Effector memory CD4-positive, alpha-beta T cell (primary cell): ENCODE data around the gene MICAL3.

Experiments
- DNase-seq, 3 donors: peaks; one replicate each; pipeline ENCODE4 v3.0.0-alpha.2; 2020
- H3K27ac ChIP-seq: 2 replicates; pipeline ENCODE4 v1.7.0; 2013; ENCODE audit warnings: mild to moderate bottlenecking, low read length, moderate library complexity; ENCODE audit not compliant: insufficient read depth, poor library complexity, severe bottlenecking
- H3K27me3 ChIP-seq: replicated peaks from 2 replicates; pipeline ENCODE4 v1.7.0; 2013; ENCODE audit warnings: mild to moderate bottlenecking, low read length; ENCODE audit not compliant: insufficient read depth, control insufficient read depth, poor library complexity, severe bottlenecking
- H3K36me3 ChIP-seq: 2 replicates; pipeline ENCODE4 v1.7.0; 2013; ENCODE audit warnings: mild to moderate bottlenecking, low read length, moderate library complexity; ENCODE audit not compliant: control insufficient read depth, insufficient read depth
- H3K4me1 ChIP-seq: 2 replicates; pipeline ENCODE4 v1.7.0; 2013; ENCODE audit warnings: low read length, mild to moderate bottlenecking; ENCODE audit not compliant: control insufficient read depth, insufficient read depth, poor library complexity, severe bottlenecking
- H3K4me3 ChIP-seq: 2 replicates; pipeline ENCODE4 v1.7.0; 2013; ENCODE audit warnings: low read length, low read depth, mild to moderate bottlenecking; ENCODE audit not compliant: insufficient read depth, poor library complexity, severe bottlenecking
- H3K9me3 ChIP-seq: 2 replicates; pipeline ENCODE4 v1.7.0; 2013; ENCODE audit warnings: mild to moderate bottlenecking, low read length, moderate library complexity; ENCODE audit not compliant: control insufficient read depth

The MICAL3 gene

DNA sequence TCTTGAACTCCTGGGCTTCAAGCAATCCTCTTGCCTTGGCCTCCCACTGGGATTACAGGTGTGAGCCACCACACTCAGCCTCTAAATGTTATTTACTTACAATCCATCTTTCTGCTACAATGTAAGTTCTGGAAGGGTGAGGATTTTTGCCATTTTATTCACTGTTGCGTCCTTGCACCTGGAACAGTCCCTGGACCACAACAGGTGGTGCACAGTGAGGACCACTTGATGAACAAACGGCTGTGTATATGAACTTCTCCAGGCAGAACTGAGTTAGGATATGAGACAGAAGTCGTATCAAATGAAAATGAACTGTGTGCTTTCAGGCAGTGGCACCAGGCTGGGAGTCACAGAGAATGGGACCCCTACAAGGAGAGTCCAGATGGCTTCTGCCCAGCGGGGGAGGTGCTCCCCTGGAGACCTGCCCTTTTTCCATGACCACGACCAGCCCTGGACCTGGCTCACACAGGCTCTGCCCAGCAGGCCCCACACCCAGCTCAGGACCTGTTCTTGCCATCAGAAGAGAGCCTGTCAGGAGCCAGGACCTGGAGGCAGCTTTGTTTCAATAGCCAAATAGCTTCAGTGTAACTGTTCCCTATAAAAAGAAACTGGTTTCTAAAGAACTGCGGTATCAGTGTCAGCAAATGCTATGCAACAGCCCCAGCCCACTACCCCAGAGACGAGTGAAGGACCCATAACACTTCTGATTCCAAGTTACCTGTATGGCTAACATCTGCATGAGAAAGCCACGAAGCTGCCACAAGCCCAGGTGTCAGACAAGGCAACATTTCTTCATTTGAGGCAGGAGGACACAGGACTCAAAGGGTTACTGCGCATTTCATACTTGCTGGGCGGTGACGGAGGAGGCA lies 104.9 kb downstream of the MICAL3 start:
- Histone ChIP-seq H3K36me3 (no peaks in the 10 kb centered on the region), H3K4me3 (no peak overlapping the region), H3K27ac (no peak overlapping the region)

DNA sequence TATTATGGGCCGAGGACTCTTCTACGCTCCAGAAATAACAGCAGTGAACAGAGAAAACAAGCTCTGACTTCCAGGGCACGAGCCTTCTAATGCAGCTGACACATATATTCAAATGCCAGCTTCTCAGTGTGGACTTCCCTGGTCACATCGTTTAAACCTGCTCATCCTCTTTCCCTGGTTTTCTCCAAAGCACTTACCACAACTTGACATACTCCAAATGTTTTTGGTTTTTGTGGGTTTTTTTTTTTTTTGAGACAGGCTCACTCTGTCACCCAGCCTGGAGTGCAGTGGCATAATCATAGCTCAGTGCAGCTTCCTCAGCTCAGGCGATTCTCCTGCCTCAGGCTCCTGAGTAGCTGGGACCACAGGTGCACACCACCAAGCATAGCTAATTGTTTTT lies 105.5 kb downstream of the MICAL3 start:
- H3K27me3 ChIP-seq = no peaks in the 10 kb centered on the region
- no peaks in the 10 kb centered on the region for H3K9me3 ChIP-seq
- H3K4me3 ChIP-seq = no peak overlapping the region
- no peak overlapping the region for H3K27ac ChIP-seq
- no peaks in the 10 kb centered on the region for H3K36me3 ChIP-seq
- peaks cover 4% of the 10 kb centered on the region for H3K4me1 ChIP-seq
- DNase-seq = no peak

More for the DNA sequence above, 104.9 kb downstream of the MICAL3 start:
- Histone ChIP-seq H3K9me3 (no peaks in the 10 kb centered on the region), H3K27me3 (no peaks in the 10 kb centered on the region), H3K4me1 (peaks cover 4% of the 10 kb centered on the region)
- DNase-seq = no peak

DNA sequence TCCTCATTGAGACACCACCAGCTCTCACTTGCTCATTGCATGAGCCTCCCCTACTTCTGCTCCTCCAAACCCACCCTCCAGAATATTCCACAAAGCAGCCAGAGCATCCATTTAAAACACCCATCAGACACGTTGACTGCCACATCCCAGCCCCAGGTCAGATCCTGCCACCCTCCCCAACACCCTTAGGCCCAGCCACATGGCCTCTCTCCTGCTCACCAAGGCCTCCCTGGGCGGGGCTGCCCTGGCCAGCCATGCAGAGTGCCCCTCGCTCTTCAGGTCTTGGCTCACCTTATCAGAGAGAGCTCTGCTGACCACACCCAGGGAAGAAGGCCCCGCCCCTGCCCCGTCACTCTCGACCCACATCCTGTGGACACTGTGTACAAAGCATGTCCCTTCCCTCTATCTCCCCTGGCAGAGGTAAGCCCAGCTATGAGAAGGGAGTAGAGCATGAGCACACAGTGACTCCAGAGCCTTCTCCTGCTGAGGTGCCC lies 106.8 kb downstream of the MICAL3 start:
- no peak for DNase-seq
- Histone ChIP-seq H3K4me3 (no peak overlapping the region), H3K27ac (no peak overlapping the region), H3K9me3 (no peaks in the 10 kb centered on the region), H3K4me1 (peaks cover 4% of the 10 kb centered on the region), H3K36me3 (no peaks in the 10 kb centered on the region), H3K27me3 (no peaks in the 10 kb centered on the region)

DNA sequence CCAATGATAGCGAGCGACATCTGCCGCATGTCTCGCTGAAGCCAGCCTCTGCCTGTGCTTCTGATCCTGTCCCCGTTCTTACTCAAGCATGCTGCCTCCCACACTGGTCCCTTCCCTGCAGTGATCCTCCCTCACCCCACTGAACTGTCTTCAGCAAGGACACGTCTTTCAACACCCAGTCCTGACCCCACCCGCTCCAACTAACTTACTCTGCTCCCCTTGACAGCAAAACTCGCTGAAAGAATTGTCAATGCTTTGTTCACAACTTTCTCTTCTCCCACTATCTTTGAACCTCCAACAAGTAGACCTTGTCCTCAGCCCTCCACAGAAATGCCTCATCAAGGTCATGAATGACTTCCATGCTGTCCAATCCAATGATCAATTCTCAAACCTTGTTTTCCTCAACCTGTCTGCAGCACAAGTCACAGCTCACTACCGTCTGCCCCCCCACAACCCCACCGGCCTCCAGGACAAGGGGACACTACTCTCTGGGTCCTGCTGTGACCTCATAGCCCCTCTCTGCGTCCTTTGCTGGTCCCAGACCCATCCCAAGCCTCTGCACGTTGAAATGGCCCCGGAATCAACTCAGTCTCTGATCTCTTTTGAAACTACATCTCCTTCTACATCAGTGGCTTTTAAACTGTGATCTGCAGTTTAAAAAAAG lies 108.0 kb downstream of the MICAL3 start:
- Histone ChIP-seq H3K4me1 (peaks cover 4% of the 10 kb centered on the region), H3K9me3 (no peaks in the 10 kb centered on the region), H3K27ac (no peak overlapping the region), H3K36me3 (no peaks in the 10 kb centered on the region), H3K27me3 (no peaks in the 10 kb centered on the region), H3K4me3 (no peak overlapping the region)
- DNase-seq = no peak

DNA sequence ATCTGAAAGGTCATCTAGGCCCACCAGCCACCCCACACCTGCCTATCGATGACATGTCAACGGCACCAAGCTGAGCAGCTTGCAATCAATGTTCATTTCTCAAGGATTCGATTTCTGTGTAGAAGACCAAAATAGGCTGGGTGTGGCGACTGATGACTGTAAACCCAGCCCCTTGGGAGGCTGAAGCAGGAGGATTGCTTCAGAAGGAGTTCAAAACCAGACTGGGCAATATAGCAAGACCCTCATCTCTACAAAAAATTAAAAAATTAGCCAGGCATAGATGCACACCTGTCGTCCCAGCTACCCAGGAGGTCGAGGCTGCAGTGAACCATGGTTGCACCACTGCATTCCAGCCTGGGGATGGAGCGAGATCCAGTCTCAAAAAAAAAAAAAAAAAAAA lies 108.7 kb downstream of the MICAL3 start:
- peaks cover 4% of the 10 kb centered on the region for H3K4me1 ChIP-seq
- no peaks in the 10 kb centered on the region for H3K9me3 ChIP-seq
- no peak overlapping the region for H3K27ac ChIP-seq
- no peak overlapping the region for H3K4me3 ChIP-seq
- no peaks in the 10 kb centered on the region for H3K36me3 ChIP-seq
- H3K27me3 ChIP-seq = no peaks in the 10 kb centered on the region
- no peak for DNase-seq

DNA sequence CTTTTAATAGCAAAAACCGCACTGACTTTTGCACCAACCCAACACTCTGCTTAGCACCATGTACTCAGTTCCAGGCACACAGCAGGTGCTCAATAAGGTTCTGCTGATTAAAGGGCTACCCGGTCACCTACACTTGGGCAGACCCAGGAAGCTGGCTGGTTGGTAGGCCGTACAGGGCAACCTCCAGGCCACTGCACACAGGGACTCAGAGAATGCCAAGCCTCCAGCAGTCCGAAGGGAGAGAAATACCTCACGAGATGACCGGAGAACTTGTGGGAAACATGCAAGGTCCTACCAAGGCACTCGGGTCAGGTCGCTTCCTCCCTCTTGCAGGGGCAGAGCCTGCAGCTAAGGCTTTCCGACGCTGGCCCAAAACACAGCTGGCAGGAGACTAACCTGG lies 109.2 kb downstream of the MICAL3 start:
- Histone ChIP-seq H3K4me3 (no peak overlapping the region), H3K36me3 (no peaks in the 10 kb centered on the region), H3K4me1 (peaks cover 4% of the 10 kb centered on the region), H3K9me3 (no peaks in the 10 kb centered on the region), H3K27ac (no peak overlapping the region), H3K27me3 (no peaks in the 10 kb centered on the region)
- DNase-seq = no peak

DNA sequence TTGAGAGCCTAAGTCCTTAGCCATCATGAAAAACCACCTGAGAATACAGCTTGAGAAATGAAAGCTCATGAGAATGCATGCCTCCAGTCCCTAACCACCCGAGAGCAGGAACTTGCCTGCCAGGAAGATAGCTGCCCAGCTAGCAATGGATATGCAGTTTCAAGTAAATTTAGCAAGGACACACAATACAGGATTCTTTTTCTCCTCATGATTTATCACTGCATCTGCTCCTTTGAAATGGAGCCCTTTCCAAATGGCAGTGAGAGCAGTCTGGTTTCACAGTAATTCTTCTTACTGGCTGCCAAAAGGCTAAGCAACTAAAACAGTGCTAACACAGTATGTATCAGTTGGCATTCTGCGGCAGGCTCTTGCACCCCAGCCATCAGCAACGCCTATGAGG lies 109.9 kb downstream of the MICAL3 start:
- Histone ChIP-seq H3K27ac (no peak overlapping the region), H3K36me3 (no peaks in the 10 kb centered on the region), H3K27me3 (no peaks in the 10 kb centered on the region), H3K9me3 (no peaks in the 10 kb centered on the region), H3K4me1 (peaks cover 4% of the 10 kb centered on the region), H3K4me3 (no peak overlapping the region)
- DNase-seq = no peak

DNA sequence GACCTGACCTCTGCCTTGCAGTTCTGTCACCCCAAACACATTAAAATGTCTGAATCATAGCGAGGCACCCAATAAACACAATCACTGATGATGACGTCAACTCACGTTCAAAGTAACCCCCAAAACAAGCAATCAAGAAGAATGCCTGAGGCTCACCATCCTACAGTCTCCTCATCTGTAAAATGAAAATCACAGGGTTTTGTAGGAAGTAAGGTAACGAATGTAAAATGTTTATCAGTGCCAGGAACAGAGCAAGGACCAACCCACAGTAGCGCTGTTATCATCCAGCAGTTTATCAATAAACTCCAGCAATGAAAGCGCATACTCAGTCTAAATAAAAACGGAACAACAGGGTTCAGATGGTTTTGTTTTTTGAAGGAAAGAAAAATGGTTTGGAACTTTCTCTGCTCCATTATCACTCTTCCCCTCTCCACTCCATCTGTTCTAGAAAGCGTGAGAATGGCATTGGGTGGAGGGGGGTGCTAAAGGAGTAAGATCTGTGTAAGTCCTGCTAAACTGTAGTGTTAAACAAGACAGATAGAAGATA lies 110.5 kb downstream of the MICAL3 start:
- Histone ChIP-seq H3K36me3 (no peaks in the 10 kb centered on the region), H3K27ac (no peak overlapping the region), H3K9me3 (no peaks in the 10 kb centered on the region), H3K4me3 (no peak overlapping the region), H3K4me1 (peaks cover 4% of the 10 kb centered on the region), H3K27me3 (no peaks in the 10 kb centered on the region)
- no peak for DNase-seq

DNA sequence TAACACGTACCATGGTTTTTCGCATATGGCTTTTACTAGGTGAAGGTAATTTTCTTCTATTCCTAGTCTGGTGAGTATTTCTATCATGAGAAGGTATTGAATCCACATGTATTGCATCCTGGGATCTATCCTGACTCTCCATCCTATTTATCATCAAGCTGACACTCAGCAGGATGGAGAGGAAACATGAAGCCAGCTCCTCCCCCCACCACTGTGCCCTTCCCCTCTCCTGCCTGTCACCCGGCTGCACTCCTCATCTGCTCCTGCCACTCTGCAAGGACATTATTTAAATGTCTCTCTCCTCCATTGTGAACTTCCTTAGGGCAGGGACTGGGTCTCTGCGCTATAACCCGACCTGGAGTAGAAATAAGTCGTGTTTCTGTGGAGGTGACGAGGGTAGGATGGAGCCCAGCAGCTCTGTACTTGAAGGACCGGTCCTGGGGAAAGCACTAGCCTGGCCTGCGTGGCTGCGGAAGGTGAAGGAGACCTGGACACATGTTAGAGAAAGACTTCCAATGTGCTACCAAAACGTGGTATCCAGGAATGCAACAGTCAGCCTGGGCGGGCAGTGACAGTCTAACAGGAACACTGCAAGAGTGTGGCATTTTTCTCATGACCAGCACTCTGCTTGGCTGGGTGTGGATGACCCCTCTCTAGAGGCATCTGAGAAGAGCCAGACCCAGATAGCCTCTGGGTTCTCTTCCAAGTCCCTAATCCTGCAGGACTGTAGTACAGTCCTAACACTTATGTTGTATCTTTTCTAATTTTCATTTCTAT lies 111.2 kb downstream of the MICAL3 start:
- Histone ChIP-seq H3K36me3 (no peaks in the 10 kb centered on the region), H3K27me3 (no peaks in the 10 kb centered on the region), H3K4me1 (peaks cover 4% of the 10 kb centered on the region), H3K27ac (no peak overlapping the region), H3K4me3 (no peak overlapping the region), H3K9me3 (no peaks in the 10 kb centered on the region)
- no peak for DNase-seq
